Breast epithelium (tissue), 3 donors: Measurements from ENCODE around the gene POTEJ.
"Not testable (repeated sequence)": the region's sequence is repeated elsewhere in the genome, so short reads cannot be mapped to it uniquely, and the experiment has no call there.

Source experiments
- POLR2A ChIP-seq: fragments of 450-650 bp; IDR thresholded peaks from one replicate; pipeline ENCODE4 v1.6.1; 2016; ENCODE audit warnings: antibody characterized with exemption, mild to moderate bottlenecking, moderate library complexity
- POLR2AphosphoS5 ChIP-seq, 3 donors: sonication (generic); formaldehyde crosslinking; IDR thresholded peaks; one replicate each; pipeline ENCODE4 v1.6.1; 2017; ENCODE audit warnings: antibody characterized with exemption in 3 of 3
- TF ChIP-seq, protein P1 (sequence below), 3 donors: fragments of 450-650 bp; IDR thresholded peaks; one replicate each; pipeline ENCODE4 v1.5.1; 2016 to 2017; ENCODE audit warnings: antibody characterized with exemption in 3 of 3, mild to moderate bottlenecking in 3 of 3, moderate library complexity in 3 of 3

DNA sequence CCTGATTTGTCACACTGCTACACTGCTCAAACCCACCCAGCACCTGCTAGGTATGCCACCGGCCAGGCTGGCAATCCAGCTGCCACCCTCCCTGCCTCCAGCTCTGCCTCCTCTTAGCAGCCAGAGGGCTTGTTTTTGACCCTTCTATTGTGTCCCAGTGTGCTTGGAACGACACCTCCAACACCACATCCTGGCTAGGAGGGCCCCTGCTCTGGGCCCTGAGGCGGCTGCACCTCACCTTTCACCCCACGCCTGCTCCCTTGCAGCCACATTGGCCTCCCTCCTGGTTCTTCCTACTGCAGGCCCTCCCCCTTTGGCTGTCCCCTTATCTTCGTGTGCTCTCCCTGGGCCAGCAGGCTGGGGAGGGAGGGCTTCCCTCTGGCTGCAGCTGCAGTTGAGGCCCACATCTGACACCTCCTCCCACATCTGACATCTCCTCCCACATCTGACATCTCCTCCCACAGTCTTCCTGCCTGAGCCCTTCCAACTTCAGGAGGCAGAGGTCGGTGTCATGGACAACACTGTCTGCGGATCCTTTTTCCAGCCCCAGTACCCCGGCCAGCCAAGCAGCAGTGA, 34.9 kb upstream of the POTEJ start:
- TF ChIP-seq, protein P1, sequence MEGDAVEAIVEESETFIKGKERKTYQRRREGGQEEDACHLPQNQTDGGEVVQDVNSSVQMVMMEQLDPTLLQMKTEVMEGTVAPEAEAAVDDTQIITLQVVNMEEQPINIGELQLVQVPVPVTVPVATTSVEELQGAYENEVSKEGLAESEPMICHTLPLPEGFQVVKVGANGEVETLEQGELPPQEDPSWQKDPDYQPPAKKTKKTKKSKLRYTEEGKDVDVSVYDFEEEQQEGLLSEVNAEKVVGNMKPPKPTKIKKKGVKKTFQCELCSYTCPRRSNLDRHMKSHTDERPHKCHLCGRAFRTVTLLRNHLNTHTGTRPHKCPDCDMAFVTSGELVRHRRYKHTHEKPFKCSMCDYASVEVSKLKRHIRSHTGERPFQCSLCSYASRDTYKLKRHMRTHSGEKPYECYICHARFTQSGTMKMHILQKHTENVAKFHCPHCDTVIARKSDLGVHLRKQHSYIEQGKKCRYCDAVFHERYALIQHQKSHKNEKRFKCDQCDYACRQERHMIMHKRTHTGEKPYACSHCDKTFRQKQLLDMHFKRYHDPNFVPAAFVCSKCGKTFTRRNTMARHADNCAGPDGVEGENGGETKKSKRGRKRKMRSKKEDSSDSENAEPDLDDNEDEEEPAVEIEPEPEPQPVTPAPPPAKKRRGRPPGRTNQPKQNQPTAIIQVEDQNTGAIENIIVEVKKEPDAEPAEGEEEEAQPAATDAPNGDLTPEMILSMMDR (IDR thresholded peaks at IDR 0.05): not testable (repeated sequence)
- TF ChIP-seq POLR2A; POLR2AphosphoS5 (IDR thresholded peaks at IDR 0.05): not testable (repeated sequence)
